Effector CD4-positive, alpha-beta T cell (primary cell): ENCODE results near the gene SLC39A2.

ENCODE experiments used
- DNase-seq: peaks from one replicate; pipeline ENCODE4 v3.0.0-alpha.2; 2020

The SLC39A2 gene

GRCh38 chr14:21050597-21050996, 51.5 kb downstream of the SLC39A2 start:
- no peak for DNase-seq
